Endothelial cell of hepatic sinusoid (primary cell): ENCODE measurements around the gene SEMA6C.

Experiments
- in situ Hi-C: cut with HindIII; loops from 2 replicates; pipeline ENCODE4 v1.10.0; 2017; ENCODE audit warnings: low sequenced_read_pairs

The SEMA6C gene

DNA sequence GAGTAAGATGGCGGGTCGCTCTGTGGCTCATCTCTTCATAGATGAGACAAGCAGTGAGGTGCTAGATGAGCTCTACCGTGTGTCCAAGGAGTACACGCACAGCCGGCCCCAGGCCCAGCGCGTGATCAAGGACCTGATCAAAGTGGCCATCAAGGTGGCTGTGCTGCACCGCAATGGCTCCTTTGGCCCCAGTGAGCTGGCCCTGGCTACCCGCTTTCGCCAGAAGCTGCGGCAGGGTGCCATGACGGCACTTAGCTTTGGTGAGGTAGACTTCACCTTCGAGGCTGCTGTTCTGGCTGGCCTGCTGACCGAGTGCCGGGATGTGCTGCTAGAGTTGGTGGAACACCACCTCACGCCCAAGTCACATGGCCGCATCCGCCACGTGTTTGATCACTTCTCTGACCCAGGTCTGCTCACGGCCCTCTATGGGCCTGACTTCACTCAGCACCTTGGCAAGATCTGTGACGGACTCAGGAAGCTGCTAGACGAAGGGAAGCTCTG, 12.4 kb upstream of the SEMA6C start:
- in situ Hi-C loops = loop anchor here (5.0 to 10.0 kb wide), 4 partner anchors 36 to 134 kb away; no protein-coding TSS in a partner anchor

DNA sequence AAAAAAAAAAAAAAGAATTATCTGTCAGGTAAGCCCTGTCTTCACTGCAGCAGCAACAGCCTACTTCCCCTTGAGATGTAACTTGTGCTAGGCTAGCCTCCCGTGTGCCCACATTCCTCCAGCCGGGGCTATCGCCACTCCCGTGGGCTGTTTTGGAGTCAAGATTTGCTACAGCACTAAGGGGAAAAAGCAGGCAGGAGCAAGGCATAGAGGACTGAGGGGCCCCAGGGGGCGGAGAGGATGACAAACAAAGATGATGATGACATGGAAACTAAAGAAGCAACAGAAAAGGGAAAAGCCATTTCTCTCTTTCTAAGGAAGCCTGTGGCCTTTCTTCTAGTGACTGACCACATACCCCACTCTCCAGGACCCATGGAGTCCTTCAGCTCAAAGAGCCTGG, 11.9 kb upstream of the SEMA6C start:
- in situ Hi-C loops = loop anchor here (5.0 to 10.0 kb wide), 4 partner anchors 36 to 134 kb away; no protein-coding TSS in a partner anchor

- in situ Hi-C loops = loop anchor here (5.0 to 10.0 kb wide), 4 partner anchors 35 to 132 kb away; no protein-coding TSS in a partner anchor
These were observed 10.7 kb upstream of the SEMA6C start for GRCh38 chr1:151157067-151157531.

DNA sequence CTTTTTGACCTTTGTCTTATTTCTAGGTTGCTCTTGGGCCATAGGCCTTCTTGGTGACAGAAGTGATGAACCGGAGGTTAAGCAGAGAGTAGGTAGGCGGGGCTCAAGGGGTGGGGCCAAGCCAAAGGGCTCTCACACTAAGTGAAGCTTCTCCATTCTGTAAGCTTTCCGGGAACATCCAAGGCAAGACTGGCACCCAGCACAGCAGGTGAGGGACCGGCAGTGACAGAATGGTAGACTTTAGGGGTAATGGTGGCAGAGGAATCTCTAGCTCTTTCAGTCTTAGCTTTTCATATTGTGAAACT, 10.0 kb upstream of the SEMA6C start, which contains the start of gene TNFAIP8L2:
TNFAIP8L2 (plus strand) TSS at position 135 of the 305 bp plus-strand sequence. CDS start 2,049 bp downstream, outside the sequence.
- in situ Hi-C loops = loop anchor here (5.0 to 10.0 kb wide), 4 partner anchors 34 to 132 kb away; no protein-coding TSS in a partner anchor

DNA sequence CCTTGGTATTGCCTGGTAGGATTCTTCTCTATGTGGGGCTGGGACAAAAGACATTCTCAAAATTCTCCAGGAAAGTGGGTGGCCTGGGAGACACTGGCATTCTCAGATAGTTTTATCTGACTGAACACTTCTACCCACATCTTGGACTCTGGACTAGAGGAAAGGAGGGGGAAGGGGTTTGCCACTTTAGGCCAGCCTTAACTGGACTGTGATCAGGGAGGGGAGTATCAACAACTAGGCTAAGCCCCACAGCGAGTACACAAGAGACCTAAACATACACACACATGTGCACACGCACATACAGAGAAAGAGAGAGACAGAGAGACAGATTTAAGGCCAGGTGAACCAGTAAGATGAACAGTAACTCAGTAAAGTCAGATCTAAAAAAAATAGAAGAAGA, 1.2 kb upstream of the SEMA6C start:
- in situ Hi-C loops = no loop called here

DNA sequence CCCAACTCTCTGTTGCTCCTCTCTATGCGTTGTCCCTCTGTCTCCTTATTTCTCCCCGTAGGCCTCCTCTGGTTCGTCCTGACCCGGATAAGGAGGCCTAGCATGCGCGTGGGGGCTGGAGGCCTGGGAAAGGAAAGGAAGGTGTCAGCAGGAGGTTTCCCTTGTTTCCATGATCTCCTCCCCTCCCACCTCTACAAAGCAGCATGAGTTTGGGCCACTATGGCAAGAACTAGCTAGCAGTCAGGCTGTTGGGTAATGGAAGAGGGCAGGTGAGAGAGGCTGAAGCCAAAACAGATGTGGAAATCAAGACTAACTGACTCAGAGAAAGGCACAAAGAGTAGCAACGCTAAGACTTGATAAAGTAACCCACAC, 687 bp upstream of the SEMA6C start:
- in situ Hi-C loops = no loop called here

GRCh38 chr1:151146072-151146411, 389 bp downstream of the SEMA6C start:
- in situ Hi-C loops = no loop called here

- in situ Hi-C loops = no loop called here
These were observed 943 bp downstream of the SEMA6C start for GRCh38 chr1:151145304-151146071.

GRCh38 chr1:151144474-151145303, 1.7 kb downstream of the SEMA6C start:
- in situ Hi-C loops = no loop called here

GRCh38 chr1:151143986-151144385, 2.4 kb downstream of the SEMA6C start:
- in situ Hi-C loops = no loop called here

GRCh38 chr1:151143057-151143435, 3.4 kb downstream of the SEMA6C start:
- in situ Hi-C loops = no loop called here

GRCh38 chr1:151142411-151143056, 3.9 kb downstream of the SEMA6C start:
- in situ Hi-C loops = no loop called here

DNA sequence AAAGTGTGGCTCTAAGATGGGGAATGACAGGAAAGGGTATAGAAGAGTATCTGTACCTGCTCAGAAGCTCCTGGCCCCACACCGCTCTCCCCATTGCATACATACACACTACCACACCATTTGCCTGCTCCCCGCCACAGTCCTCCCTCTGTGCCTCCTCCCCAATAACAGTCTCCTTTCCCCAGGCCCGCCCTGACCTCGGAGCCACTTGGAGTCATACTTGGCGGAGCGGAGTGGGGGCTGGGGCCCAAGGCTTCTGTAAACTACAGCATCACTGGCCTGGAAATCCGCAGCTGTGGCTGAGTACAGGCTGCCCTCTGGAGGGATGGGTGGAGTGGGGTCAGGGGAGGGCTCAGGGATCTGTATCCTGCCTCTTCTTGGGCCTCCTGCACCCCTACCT, 8.6 kb downstream of the SEMA6C start:
- in situ Hi-C loops = no loop called here

DNA sequence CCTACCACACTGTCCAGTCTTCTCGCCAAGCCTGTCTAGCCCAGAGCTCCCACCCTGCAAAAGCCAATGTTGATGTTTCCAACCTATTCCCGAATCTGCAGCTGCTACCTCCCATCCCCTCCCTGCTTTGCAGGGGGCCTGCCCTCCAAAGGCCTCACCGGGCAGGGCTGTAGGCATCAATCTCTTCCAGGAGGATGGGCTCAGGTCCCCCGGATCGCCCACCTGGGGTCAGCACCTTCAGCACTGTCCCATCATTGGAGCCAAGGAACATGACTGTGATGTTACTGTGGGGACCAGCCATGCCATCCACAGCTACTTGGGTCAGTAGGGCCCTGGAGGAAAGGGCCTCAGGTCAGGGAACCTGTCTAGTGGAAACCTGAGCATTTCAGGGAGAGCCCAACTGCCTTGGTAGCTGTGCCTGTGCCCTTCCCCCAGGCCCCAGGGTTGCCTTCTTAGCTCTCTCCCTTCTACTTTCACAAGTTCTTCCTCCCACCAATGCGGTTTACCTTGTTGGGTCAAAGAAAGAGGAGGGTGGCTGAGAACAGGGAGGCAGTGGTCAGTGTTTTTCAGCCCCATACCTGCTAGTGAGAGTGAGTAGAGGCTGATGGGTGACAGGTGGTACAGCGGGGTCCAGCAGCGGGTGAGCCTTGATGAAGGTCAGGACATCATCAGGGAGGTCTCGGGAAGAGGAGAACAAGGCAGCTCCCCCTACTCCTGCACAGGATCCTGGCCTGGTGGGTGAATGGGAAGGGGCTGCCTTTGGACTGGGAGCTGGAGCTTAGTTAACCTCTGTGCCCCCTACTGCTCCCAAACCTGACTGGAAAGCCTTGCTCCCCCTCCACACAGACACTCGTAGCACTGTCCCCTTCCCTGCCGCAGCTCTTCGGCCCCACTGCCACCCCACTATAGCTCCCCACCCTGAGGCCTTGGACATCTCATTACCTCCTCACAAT, 10.7 kb downstream of the SEMA6C start:
- in situ Hi-C loops = no loop called here

DNA sequence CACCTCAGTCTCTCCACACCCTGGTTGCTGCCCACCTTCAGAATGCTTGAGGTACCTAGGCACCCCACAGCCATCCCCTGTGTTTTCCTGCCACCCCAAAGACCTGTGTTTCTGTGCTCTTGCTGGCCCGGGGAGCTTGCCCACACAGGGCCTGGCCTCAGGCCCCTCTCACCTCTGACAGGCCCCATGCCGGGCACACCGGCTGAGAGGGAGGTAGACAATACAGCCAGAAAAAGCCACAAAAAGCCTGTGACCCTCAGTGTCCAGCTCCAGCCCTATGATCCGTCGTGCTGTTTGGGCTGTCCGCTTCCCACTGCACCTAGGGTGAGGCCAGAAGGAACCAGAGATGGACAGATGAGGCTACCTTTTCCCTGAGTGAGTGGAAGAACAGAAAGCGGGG, 11.4 kb downstream of the SEMA6C start:
- in situ Hi-C loops = no loop called here

- in situ Hi-C loops = no loop called here
These were observed 12.0 kb downstream of the SEMA6C start for GRCh38 chr1:151134396-151134795.

- in situ Hi-C loops = no loop called here
These were observed 13.2 kb downstream of the SEMA6C start for GRCh38 chr1:151133018-151133806.

GRCh38 chr1:151132335-151133017, 14.0 kb downstream of the SEMA6C start:
- in situ Hi-C loops = no loop called here
